ENCODE results near the gene AFF2.

DNA sequence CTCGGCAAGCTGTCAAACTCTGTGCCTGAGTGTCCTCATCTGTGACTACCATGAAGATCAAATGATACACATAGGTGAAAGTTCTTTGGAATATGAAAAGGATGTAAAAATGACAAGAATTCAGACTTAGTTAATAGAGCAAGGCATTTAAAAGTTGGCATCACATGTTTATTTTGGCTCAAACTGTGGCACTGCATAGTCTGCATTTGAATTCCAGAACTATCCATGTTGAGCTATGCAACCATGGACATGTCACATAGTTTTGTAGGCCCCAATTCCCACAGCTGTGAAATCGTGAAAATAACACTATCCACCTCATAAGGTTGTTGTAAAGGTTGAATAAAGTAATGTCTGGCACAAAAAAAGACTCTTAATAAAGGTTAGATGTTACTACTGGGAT, 33.9 kb downstream of the AFF2 start:
- TF ChIP-seq, protein P1, sequence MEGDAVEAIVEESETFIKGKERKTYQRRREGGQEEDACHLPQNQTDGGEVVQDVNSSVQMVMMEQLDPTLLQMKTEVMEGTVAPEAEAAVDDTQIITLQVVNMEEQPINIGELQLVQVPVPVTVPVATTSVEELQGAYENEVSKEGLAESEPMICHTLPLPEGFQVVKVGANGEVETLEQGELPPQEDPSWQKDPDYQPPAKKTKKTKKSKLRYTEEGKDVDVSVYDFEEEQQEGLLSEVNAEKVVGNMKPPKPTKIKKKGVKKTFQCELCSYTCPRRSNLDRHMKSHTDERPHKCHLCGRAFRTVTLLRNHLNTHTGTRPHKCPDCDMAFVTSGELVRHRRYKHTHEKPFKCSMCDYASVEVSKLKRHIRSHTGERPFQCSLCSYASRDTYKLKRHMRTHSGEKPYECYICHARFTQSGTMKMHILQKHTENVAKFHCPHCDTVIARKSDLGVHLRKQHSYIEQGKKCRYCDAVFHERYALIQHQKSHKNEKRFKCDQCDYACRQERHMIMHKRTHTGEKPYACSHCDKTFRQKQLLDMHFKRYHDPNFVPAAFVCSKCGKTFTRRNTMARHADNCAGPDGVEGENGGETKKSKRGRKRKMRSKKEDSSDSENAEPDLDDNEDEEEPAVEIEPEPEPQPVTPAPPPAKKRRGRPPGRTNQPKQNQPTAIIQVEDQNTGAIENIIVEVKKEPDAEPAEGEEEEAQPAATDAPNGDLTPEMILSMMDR (IDR thresholded peaks at IDR 0.05), result no peak
- TF ChIP-seq POLR2A (IDR thresholded peaks at IDR 0.05), result no peak
